HL-60/S4 (cell line): Measurements from ENCODE around the gene TRAF2.

Experiments
- in situ Hi-C: fragments of 300-500 bp; cut with MboI; formaldehyde crosslinking; loops from 2 replicates; pipeline ENCODE4 v1.14.3; 2022; ENCODE audit warnings: low sequenced_read_pairs

Gene TRAF2

GRCh38 chr9:136846376-136847087, 39.8 kb upstream of the TRAF2 start:
- in situ Hi-C loops = no loop called here

GRCh38 chr9:136847088-136847825, 39.1 kb upstream of the TRAF2 start:
- in situ Hi-C loops = no loop called here

GRCh38 chr9:136847826-136848392, 38.4 kb upstream of the TRAF2 start:
- in situ Hi-C loops = no loop called here

GRCh38 chr9:136848393-136849037, 37.8 kb upstream of the TRAF2 start:
- in situ Hi-C loops = no loop called here

GRCh38 chr9:136849038-136849959, 37.0 kb upstream of the TRAF2 start, which contains the start of gene PHPT1:
PHPT1 (plus strand) TSS chr9:136849409; CDS start chr9:136849431, 22 bp downstream.
- in situ Hi-C loops = no loop called here

GRCh38 chr9:136849960-136850865, 36.1 kb upstream of the TRAF2 start:
- in situ Hi-C loops = no loop called here

- in situ Hi-C loops = no loop called here
Measured at GRCh38 chr9:136850866-136851775, 35.2 kb upstream of the TRAF2 start.

GRCh38 chr9:136851941-136852663, 34.2 kb upstream of the TRAF2 start, which contains the start of gene MAMDC4:
MAMDC4 (plus strand) TSS chr9:136852346; CDS start chr9:136852417, 71 bp downstream.
- in situ Hi-C loops = no loop called here

- in situ Hi-C loops = no loop called here
Measured at GRCh38 chr9:136852664-136853595, 33.4 kb upstream of the TRAF2 start.

- in situ Hi-C loops = no loop called here
Measured at GRCh38 chr9:136853596-136854112, 32.7 kb upstream of the TRAF2 start.

GRCh38 chr9:136854113-136854841, 32.0 kb upstream of the TRAF2 start:
- in situ Hi-C loops = no loop called here

- in situ Hi-C loops = no loop called here
Measured at GRCh38 chr9:136854842-136855460, 31.4 kb upstream of the TRAF2 start.

- in situ Hi-C loops = no loop called here
Measured at GRCh38 chr9:136855461-136856078, 30.7 kb upstream of the TRAF2 start.

- in situ Hi-C loops = no loop called here
Measured at GRCh38 chr9:136856079-136856476, 30.2 kb upstream of the TRAF2 start.
